Right lobe of liver (tissue), 4 donors: ENCODE measurements around the gene ITSN1.

Experiments used
- CTCF ChIP-seq, 4 donors: fragments of 200-600 bp in 3 of 4; fragments of 450-650 bp in 1 of 4; IDR thresholded peaks; one replicate each; pipeline versions ENCODE4 v1.5.1 to v1.8.0; 2016 to 2022; ENCODE audit warnings: antibody characterized with exemption in 4 of 4, mild to moderate bottlenecking in 2 of 4
- POLR2A ChIP-seq: fragments of 450-650 bp; IDR thresholded peaks from one replicate; pipeline ENCODE4 v1.6.1; 2017; ENCODE audit warnings: antibody characterized with exemption, mild to moderate bottlenecking
- donor health status: DM: no; HTN: no; CAD: no.
- donor health status: DM: no; HTN: no; CAD: no.
- donor health status: DM: no; HTN: yes; CAD: no.

- TF ChIP-seq CTCF (IDR thresholded peaks at IDR 0.05) = no peak
- no peak for TF ChIP-seq POLR2A
Measured at GRCh38 chr21:33884376-33885171, 242.3 kb downstream of the ITSN1 start.
